ENCODE data around the gene LHPP.

The LHPP gene

GRCh38 chr10:124649214-124649613, 187.6 kb downstream of the LHPP start:
- no peak for DNase-seq

GRCh38 chr10:124650263-124650662, 188.6 kb downstream of the LHPP start:
- DNase-seq: no peak

- DNase-seq: peak; percentile 84
These were observed 189.3 kb downstream of the LHPP start for GRCh38 chr10:124650820-124651401.

- no peak for DNase-seq
These were observed 189.8 kb downstream of the LHPP start for GRCh38 chr10:124651402-124651891.

- no peak for DNase-seq
These were observed 190.6 kb downstream of the LHPP start for GRCh38 chr10:124652200-124652599.

- no peak for DNase-seq
These were observed 191.1 kb downstream of the LHPP start for GRCh38 chr10:124652701-124653100.

GRCh38 chr10:124653311-124653710, 191.7 kb downstream of the LHPP start:
- no peak for DNase-seq

- no peak for DNase-seq
These were observed 192.4 kb downstream of the LHPP start for GRCh38 chr10:124653811-124654651.

GRCh38 chr10:124654686-124655085, 193.1 kb downstream of the LHPP start:
- no peak for DNase-seq

- DNase-seq: no peak
These were observed 193.8 kb downstream of the LHPP start for GRCh38 chr10:124655191-124656112.

GRCh38 chr10:124656113-124656490, 194.5 kb downstream of the LHPP start:
- DNase-seq: no peak

GRCh38 chr10:124656541-124656940, 194.9 kb downstream of the LHPP start:
- DNase-seq: no peak

- DNase-seq: peak; percentile 42
These were observed 196.2 kb downstream of the LHPP start for GRCh38 chr10:124657806-124658205.

GRCh38 chr10:124658591-124659242, 197.1 kb downstream of the LHPP start:
- no peak for DNase-seq

GRCh38 chr10:124659380-124659779, 197.8 kb downstream of the LHPP start:
- DNase-seq: no peak

GRCh38 chr10:124660404-124661125, 198.9 kb downstream of the LHPP start:
- no peak for DNase-seq

- DNase-seq: no peak
These were observed 200.1 kb downstream of the LHPP start for GRCh38 chr10:124661660-124662180.

- DNase-seq: no peak
These were observed 201.6 kb downstream of the LHPP start for GRCh38 chr10:124663228-124663627.
